Trophoblast cell (in vitro differentiated cells and primary cell): Measurements from ENCODE around the gene PDZD7.
A peak's percentile ranks its signal among the peaks of the same experiment; 100 is the strongest.

Source experiments
- DNase-seq, 2 donors: peaks; one replicate each; pipeline ENCODE4 v3.0.0-alpha.2; 2016
- H2AFZ ChIP-seq: 2 replicates; pipeline ENCODE4 v1.6.1; 2013; ENCODE audit warnings: low read length, moderate library complexity, mild to moderate bottlenecking; ENCODE audit not compliant: insufficient read depth, poor library complexity
- H2AK5ac ChIP-seq: 2 replicates; pipeline ENCODE4 v1.6.1; 2013; ENCODE audit warnings: mild to moderate bottlenecking, low read length
- H2BK120ac ChIP-seq: 2 replicates; pipeline ENCODE4 v1.6.1; 2013; ENCODE audit warnings: low read length, mild to moderate bottlenecking, moderate library complexity; ENCODE audit not compliant: insufficient read depth, poor library complexity
- H2BK12ac ChIP-seq: 2 replicates; pipeline ENCODE4 v1.6.1; 2013; ENCODE audit warnings: mild to moderate bottlenecking, low read length, moderate library complexity
- H2BK5ac ChIP-seq: 2 replicates; pipeline ENCODE4 v1.6.1; 2013; ENCODE audit warnings: low read length, low read depth, moderate library complexity, mild to moderate bottlenecking; ENCODE audit not compliant: poor library complexity
- H3K14ac ChIP-seq: 2 replicates; pipeline ENCODE4 v1.6.1; 2013; ENCODE audit warnings: mild to moderate bottlenecking, low read length
- H3K18ac ChIP-seq: 2 replicates; pipeline ENCODE4 v1.6.1; 2013; ENCODE audit warnings: mild to moderate bottlenecking, low read length
- H3K23ac ChIP-seq: 2 replicates; pipeline ENCODE4 v1.6.1; 2013; ENCODE audit warnings: low read length
- H3K27ac ChIP-seq: 2 replicates; pipeline ENCODE4 v1.5.1; 2013; ENCODE audit warnings: low read depth, mild to moderate bottlenecking, inconsistent platforms, low read length, moderate library complexity
- H3K27me3 ChIP-seq: 2 replicates; pipeline ENCODE4 v1.6.1; 2013; ENCODE audit warnings: inconsistent platforms, mild to moderate bottlenecking, low read length, moderate library complexity; ENCODE audit not compliant: insufficient read depth
- H3K36me3 ChIP-seq, 2 experiments: 1 replicate in 1 of 2; 2 replicates in 1 of 2; pipeline ENCODE4 v1.6.1; 2013; ENCODE audit warnings: low read length in 2 of 2, mild to moderate bottlenecking in 2 of 2, moderate library complexity in 1 of 2; ENCODE audit not compliant: insufficient read depth in 2 of 2, control insufficient read depth in 1 of 2
- H3K4ac ChIP-seq: 2 replicates; pipeline ENCODE4 v1.6.1; 2013; ENCODE audit warnings: low read depth, mild to moderate bottlenecking, low read length, moderate library complexity
- H3K4me1 ChIP-seq, 2 experiments: 1 replicate in 1 of 2; 2 replicates in 1 of 2; pipeline ENCODE4 v1.6.1; 2013; ENCODE audit warnings: low read length in 2 of 2, mild to moderate bottlenecking in 2 of 2, moderate library complexity in 1 of 2; ENCODE audit not compliant: insufficient read depth in 2 of 2, control insufficient read depth in 1 of 2
- H3K4me2 ChIP-seq: 2 replicates; pipeline ENCODE4 v1.6.1; 2013; ENCODE audit warnings: inconsistent platforms, mild to moderate bottlenecking, low read length, moderate library complexity
- H3K4me3 ChIP-seq: 2 replicates; pipeline ENCODE4 v1.5.1; 2013; ENCODE audit warnings: mild to moderate bottlenecking, low read depth, low read length, inconsistent platforms
- H3K79me1 ChIP-seq: one replicate; pipeline ENCODE4 v1.6.1; 2013; ENCODE audit warnings: low read length
- H3K79me2 ChIP-seq: 2 replicates; pipeline ENCODE4 v1.6.1; 2013; ENCODE audit warnings: low read length, mild to moderate bottlenecking; ENCODE audit not compliant: control insufficient read depth, insufficient read depth, poor library complexity
- H3K9ac ChIP-seq: 2 replicates; pipeline ENCODE4 v1.6.1; 2013; ENCODE audit warnings: mild to moderate bottlenecking, low read length
- H3K9me3 ChIP-seq: 2 replicates; pipeline ENCODE4 v1.6.1; 2013; ENCODE audit warnings: low read depth, mild to moderate bottlenecking, control low read depth, inconsistent platforms, low read length; ENCODE audit not compliant: insufficient read depth
- H4K12ac ChIP-seq: 2 replicates; pipeline ENCODE4 v1.6.1; 2013; ENCODE audit warnings: low read depth, mild to moderate bottlenecking, low read length, moderate library complexity
- H4K8ac ChIP-seq: 2 replicates; pipeline ENCODE4 v1.6.1; 2013; ENCODE audit warnings: low read depth, mild to moderate bottlenecking, low read length, moderate library complexity
- H4K91ac ChIP-seq: one replicate; pipeline ENCODE4 v1.6.1; 2013; ENCODE audit warnings: low read depth, mild to moderate bottlenecking, low read length, moderate library complexity
- WGBS: extraction: QIAGEN DNeasy Blood & Tissue Kit; methylation state at CpG from one replicate; pipeline ENCODE4 v1.1.7; 2013; ENCODE audit warnings: missing lambda C conversion rate; ENCODE audit not compliant: insufficient read length, insufficient coverage; ENCODE audit errors: extremely low coverage; 5-methylcytosine and 5-hydroxymethylcytosine counted together

The PDZD7 gene

DNA sequence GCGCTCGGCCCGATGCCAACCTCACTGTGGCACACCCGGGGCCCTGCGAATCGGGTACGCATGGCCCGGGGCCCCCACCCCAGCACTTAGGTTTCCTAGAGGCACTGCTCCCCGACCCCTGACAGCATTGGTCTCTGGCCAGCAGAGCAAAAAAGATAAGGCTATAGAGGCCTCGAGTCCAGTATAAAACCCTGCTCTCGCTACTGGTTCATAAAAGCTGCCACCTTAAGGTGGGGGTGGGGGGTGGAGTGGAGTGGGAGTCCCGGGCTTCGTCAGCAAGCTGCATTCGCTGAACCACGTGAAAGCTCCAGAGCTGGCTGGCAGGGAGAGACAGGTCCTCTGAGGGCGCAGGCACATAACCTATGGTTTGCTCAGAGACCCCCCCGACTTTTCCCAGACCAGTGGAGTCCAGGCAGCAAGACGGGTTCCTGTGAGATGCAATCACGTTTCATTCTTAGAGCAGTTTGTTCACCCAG lies 32.2 kb upstream of the PDZD7 start:
- no peak overlapping the region for H2AK5ac ChIP-seq
- no peak overlapping the region for H2BK120ac ChIP-seq
- H3K79me1 ChIP-seq = peaks cover 16% of the 10 kb centered on the region
- H4K8ac ChIP-seq = no peak overlapping the region
- no peak overlapping the region for H4K91ac ChIP-seq
- peaks cover 32 to 36% of the 10 kb centered on the region in 2 experiments for H3K4me1 ChIP-seq
- no peak overlapping the region for H3K23ac ChIP-seq
- whole genome bisulfite sequencing = no CpG with 5 or more reads among the region's 19 CpGs
- H3K4me3 ChIP-seq = no peak overlapping the region
- no peak overlapping the region for H3K14ac ChIP-seq
- H3K79me2 ChIP-seq = peaks cover 8% of the 10 kb centered on the region
- H4K12ac ChIP-seq = no peak overlapping the region
- peak overlapping the region; percentile 40 for H2AFZ ChIP-seq
- H3K4me2 ChIP-seq = peak overlapping the region; percentile 99
- no peak overlapping the region for H2BK5ac ChIP-seq
- peaks cover 3% of the 10 kb centered on the region for H3K9me3 ChIP-seq
- H3K4ac ChIP-seq = no peak overlapping the region
- H3K27me3 ChIP-seq = peaks cover 48% of the 10 kb centered on the region
- no peaks in the 10 kb centered on the region for H3K36me3 ChIP-seq
- H3K18ac ChIP-seq = no peak overlapping the region
- H2BK12ac ChIP-seq = no peak overlapping the region
- H3K9ac ChIP-seq = no peak overlapping the region
- DNase-seq = no peak
- no peak overlapping the region for H3K27ac ChIP-seq

DNA sequence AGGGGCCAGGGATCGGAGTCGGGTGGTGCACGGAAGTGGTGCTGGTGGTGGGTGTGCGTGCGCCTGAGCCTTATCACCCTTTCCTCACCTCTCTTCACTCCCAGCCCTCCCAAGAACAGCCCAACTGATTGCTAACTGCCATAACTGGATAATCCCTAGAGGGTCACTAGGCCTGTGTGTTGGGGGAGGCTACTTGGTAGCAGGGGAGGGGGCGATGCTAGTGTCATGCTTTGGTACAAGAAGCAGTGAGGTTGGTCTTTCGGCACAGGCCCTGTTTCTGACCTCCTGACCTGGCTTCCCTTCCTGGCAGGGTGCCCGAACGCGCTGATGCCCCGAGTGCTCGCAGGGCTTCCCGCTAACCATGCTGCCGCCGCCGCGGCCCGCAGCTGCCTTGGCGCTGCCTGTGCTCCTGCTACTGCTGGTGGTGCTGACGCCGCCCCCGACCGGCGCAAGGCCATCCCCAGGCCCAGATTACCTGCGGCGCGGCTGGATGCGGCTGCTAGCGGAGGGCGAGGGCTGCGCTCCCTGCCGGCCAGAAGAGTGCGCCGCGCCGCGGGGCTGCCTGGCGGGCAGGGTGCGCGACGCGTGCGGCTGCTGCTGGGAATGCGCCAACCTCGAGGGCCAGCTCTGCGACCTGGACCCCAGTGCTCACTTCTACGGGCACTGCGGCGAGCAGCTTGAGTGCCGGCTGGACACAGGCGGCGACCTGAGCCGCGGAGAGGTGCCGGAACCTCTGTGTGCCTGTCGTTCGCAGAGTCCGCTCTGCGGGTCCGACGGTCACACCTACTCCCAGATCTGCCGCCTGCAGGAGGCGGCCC lies 31.5 kb upstream of the PDZD7 start:
- H3K36me3 ChIP-seq = no peaks in the 10 kb centered on the region
- H3K4me1 ChIP-seq = peaks cover 29 to 35% of the 10 kb centered on the region in 2 experiments
- WGBS = no CpG with 5 or more reads among the region's 63 CpGs
- H3K18ac ChIP-seq = no peak overlapping the region
- H3K4me3 ChIP-seq = no peak overlapping the region
- no peak overlapping the region for H2BK5ac ChIP-seq
- peak overlapping the region; percentile 40 for H2AFZ ChIP-seq
- peak overlapping the region; percentile 1 for H4K12ac ChIP-seq
- peak overlapping the region; percentile 8 for H3K4ac ChIP-seq
- no peak overlapping the region for H3K27ac ChIP-seq
- no peak overlapping the region for H3K23ac ChIP-seq
- H4K91ac ChIP-seq = peak overlapping the region; percentile 2
- peak; percentile 91 to 93 for DNase-seq
- H3K79me1 ChIP-seq = peaks cover 16% of the 10 kb centered on the region
- peak overlapping the region; percentile 2 for H4K8ac ChIP-seq
- peak overlapping the region; percentile 16 for H2BK12ac ChIP-seq
- H3K9ac ChIP-seq = no peak overlapping the region
- H3K79me2 ChIP-seq = peaks cover 8% of the 10 kb centered on the region
- no peak overlapping the region for H2BK120ac ChIP-seq
- H3K4me2 ChIP-seq = peak overlapping the region; percentile 99
- no peak overlapping the region for H2AK5ac ChIP-seq
- H3K27me3 ChIP-seq = peaks cover 45% of the 10 kb centered on the region
- no peak overlapping the region for H3K14ac ChIP-seq
- peaks cover 3% of the 10 kb centered on the region for H3K9me3 ChIP-seq

DNA sequence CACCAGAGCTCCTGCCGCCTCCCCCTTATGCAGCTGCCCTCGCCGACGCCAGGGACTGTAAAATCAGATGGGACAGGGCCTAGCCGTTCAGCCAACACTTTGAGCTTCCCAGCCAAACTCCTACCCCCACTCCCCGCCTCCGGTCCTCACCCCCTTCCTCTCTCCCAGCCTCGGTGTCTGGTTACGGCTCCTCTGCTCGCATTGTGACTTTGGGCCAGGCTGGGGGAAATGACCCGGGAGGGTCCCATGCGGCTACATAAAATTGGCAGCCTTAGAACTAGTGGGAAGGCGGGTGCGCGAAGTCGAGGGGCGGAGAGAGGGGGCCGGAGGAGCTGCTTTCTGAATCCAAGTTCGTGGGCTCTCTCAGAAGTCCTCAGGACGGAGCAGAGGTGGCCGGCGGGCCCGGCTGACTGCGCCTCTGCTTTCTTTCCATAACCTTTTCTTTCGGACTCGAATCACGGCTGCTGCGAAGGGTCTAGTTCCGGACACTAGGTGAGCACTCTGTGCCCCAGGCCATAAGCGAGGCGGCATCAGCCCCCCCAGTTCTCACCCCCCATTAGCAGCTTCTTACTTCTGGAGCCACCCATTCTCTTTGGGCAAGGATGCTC lies 30.8 kb upstream of the PDZD7 start, which contains the start of gene KAZALD1:
KAZALD1 (plus strand) TSS at position 366 of the 608 bp plus-strand sequence. CDS start 604 bp downstream, outside the sequence.
- Histone ChIP-seq H3K27ac (peak within 1 kb of the TSS; percentile 99), H3K4ac (peak within 1 kb of the TSS; percentile 99), H2AFZ (peak within 1 kb of the TSS; percentile 100), H2BK12ac (peak within 1 kb of the TSS; percentile 97), H3K4me3 (peak within 1 kb of the TSS; percentile 89), H3K9me3 (peaks cover 3% of the 10 kb centered on the region), H3K79me2 (peaks cover 8% of the 10 kb centered on the region), H3K4me2 (peak within 1 kb of the TSS; percentile 99), H3K4me1 (peaks cover 27 to 29% of the 10 kb centered on the region in 2 experiments), H3K14ac (peak within 1 kb of the TSS; percentile 100), H4K12ac (peak within 1 kb of the TSS; percentile 100), H3K36me3 (peaks cover 0 to 3% of the 10 kb centered on the region in 2 experiments), H3K27me3 (peaks cover 39% of the 10 kb centered on the region), H2BK5ac (peak within 1 kb of the TSS; percentile 100), H3K79me1 (peaks cover 14% of the 10 kb centered on the region), H3K23ac (no peak within 1 kb of the TSS), H3K9ac (peak within 1 kb of the TSS; percentile 100), H4K8ac (peak within 1 kb of the TSS; percentile 100), H3K18ac (peak within 1 kb of the TSS; percentile 100), H4K91ac (peak within 1 kb of the TSS; percentile 100), H2AK5ac (peak within 1 kb of the TSS; percentile 98), H2BK120ac (peak within 1 kb of the TSS; percentile 100)
- WGBS = no CpG with 5 or more reads among the region's 31 CpGs
- peak in 1 of 2 donors; percentile 36 for DNase-seq

DNA sequence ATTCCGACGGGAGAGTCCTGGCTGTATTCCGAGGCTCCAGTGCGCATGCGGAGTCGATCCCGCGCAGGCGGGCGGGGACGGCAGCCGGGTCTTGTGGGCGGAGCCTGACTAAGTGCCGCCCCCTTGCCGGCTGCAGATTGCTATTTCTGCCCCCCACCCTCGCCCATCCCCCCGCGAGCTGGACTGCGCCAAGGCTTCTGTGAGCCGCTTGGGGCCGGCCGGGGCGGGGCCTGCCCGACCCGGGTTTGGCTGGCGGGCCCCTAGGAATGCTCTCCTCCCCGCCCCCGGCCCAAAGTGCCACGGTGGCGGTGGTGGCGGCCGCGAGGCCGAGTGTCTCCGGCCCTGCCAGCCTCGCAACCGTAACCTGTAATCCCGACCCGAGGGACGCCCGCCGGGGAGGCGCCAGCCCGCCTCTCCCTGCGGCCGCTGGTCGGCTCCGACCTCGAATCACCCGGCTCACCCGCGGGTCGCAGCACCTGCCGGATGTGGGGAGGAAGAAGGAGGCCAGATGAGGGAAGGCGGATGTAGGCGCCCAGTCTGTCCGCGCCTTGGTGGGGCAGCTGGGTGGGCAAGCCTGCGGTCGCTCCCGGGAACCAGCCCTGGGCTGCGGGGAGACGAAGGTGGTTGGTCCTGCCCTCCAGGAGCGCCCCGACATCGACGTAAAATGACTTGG lies 30.2 kb upstream of the PDZD7 start:
- H3K36me3 ChIP-seq = peaks cover 0 to 3% of the 10 kb centered on the region in 2 experiments
- peak overlapping the region; percentile 97 for H2BK12ac ChIP-seq
- H4K8ac ChIP-seq = peak overlapping the region; percentile 100
- H3K27ac ChIP-seq = peak overlapping the region; percentile 99
- peak overlapping the region; percentile 98 for H2AK5ac ChIP-seq
- H2BK5ac ChIP-seq = peak overlapping the region; percentile 100
- H3K4me2 ChIP-seq = peak overlapping the region; percentile 99
- H3K79me2 ChIP-seq = peaks cover 8% of the 10 kb centered on the region
- peaks cover 34% of the 10 kb centered on the region for H3K27me3 ChIP-seq
- no peak overlapping the region for H3K23ac ChIP-seq
- peak; percentile 86 for DNase-seq
- peaks cover 22 to 23% of the 10 kb centered on the region in 2 experiments for H3K4me1 ChIP-seq
- H3K9me3 ChIP-seq = peaks cover 3% of the 10 kb centered on the region
- peak overlapping the region; percentile 100 for H4K91ac ChIP-seq
- peak overlapping the region; percentile 100 for H3K18ac ChIP-seq
- no CpG with 5 or more reads among the region's 67 CpGs for WGBS
- peak overlapping the region; percentile 100 for H2AFZ ChIP-seq
- H4K12ac ChIP-seq = peak overlapping the region; percentile 100
- peak overlapping the region; percentile 99 for H3K4ac ChIP-seq
- peak overlapping the region; percentile 89 for H3K4me3 ChIP-seq
- H3K14ac ChIP-seq = peak overlapping the region; percentile 100
- peak overlapping the region; percentile 100 for H3K9ac ChIP-seq
- H3K79me1 ChIP-seq = peaks cover 14% of the 10 kb centered on the region
- peak overlapping the region; percentile 100 for H2BK120ac ChIP-seq
